HepG2 (cell line): Measurements from ENCODE around the gene PHIP.

Experiments used
- EP300 ChIP-seq, 3 experiments: sonication (generic) in 1 of 3; formaldehyde crosslinking in 1 of 3; IDR thresholded peaks; 2 replicates each; pipeline versions ENCODE4 v1.5.1 to v1.6.1; 2011 to 2020; ENCODE audit warnings: low read depth in 2 of 3, low read length in 2 of 3, borderline replicate concordance in 1 of 3, improper control_type of control experiment in 1 of 3, mild to moderate bottlenecking in 1 of 3, missing genetic modification reagents in 1 of 3, moderate library complexity in 1 of 3
- TF ChIP-seq, protein P1 (sequence below): sonication (generic); formaldehyde crosslinking; IDR thresholded peaks from 2 replicates; pipeline ENCODE4 v1.5.0; 2020; ENCODE audit warnings: mild to moderate bottlenecking, missing genetic modification reagents, moderate library complexity

DNA sequence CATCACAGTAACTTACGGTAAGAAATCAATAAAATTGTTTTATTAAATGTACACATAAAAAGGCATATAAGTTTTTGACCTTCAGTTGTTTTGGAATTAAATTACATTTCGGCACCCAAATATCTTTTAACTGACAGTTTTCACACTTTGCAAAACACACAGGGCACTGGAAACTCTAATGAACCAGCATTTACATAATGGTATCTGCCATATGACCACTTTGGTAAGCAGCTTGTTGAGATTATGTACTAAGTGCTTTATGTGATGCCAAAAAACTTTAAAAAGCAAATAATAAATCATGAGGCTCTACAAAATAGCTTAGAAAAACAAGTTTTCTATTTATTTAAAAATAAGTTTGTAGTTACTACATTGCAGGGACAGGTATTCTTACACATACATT is 142.5 kb downstream of the PHIP start:
- TF ChIP-seq EP300 (IDR thresholded peaks at IDR 0.05; ENCODE audit: low read depth in 2 of 2, low read length in 2 of 2): no peak
- no peak for TF ChIP-seq EP300 (CRISPR knock-in tag; IDR thresholded peaks at IDR 0.05; ENCODE audit: borderline replicate concordance)
- TF ChIP-seq, protein P1, sequence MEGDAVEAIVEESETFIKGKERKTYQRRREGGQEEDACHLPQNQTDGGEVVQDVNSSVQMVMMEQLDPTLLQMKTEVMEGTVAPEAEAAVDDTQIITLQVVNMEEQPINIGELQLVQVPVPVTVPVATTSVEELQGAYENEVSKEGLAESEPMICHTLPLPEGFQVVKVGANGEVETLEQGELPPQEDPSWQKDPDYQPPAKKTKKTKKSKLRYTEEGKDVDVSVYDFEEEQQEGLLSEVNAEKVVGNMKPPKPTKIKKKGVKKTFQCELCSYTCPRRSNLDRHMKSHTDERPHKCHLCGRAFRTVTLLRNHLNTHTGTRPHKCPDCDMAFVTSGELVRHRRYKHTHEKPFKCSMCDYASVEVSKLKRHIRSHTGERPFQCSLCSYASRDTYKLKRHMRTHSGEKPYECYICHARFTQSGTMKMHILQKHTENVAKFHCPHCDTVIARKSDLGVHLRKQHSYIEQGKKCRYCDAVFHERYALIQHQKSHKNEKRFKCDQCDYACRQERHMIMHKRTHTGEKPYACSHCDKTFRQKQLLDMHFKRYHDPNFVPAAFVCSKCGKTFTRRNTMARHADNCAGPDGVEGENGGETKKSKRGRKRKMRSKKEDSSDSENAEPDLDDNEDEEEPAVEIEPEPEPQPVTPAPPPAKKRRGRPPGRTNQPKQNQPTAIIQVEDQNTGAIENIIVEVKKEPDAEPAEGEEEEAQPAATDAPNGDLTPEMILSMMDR (CRISPR knock-in tag): no peak
